ENCODE results near the gene FBXL13. TPM values are rescaled to one million over a fixed set of nuclear protein-coding genes. Genes with fewer than 3 reads are reported as not detected.
"Not testable (repeated sequence)": the region's sequence is repeated elsewhere in the genome, so short reads cannot be mapped to it uniquely, and the experiment has no call there.

The FBXL13 gene
- total and polyA plus RNA-seq, 12 donors, result 0.61 to 6.8 (median 2.7) TPM

GRCh38 chr7:102788770-102789169 is 285.8 kb downstream of the FBXL13 start:
- H3K4me1 ChIP-seq (replicated peaks in 1 of 2); H3K27ac ChIP-seq; H3K36me3 ChIP-seq (replicated peaks in 1 of 2); intact Hi-C loops (cut with DNase I); H3K4me3 ChIP-seq; H3K27me3 ChIP-seq; H3K9me3 ChIP-seq (replicated peaks in 1 of 3); DNase-seq: not testable (repeated sequence)
- WGBS, 4 donors, result 95 to 99% (median 97%) methylated on average over 1 to 2 of the region's 2 CpGs

- H3K9me3 ChIP-seq (replicated peaks in 1 of 3); H3K27ac ChIP-seq; H3K27me3 ChIP-seq; H3K4me1 ChIP-seq (replicated peaks in 1 of 2); DNase-seq; intact Hi-C loops (cut with DNase I); H3K4me3 ChIP-seq; H3K36me3 ChIP-seq (replicated peaks in 1 of 2): not testable (repeated sequence)
- 93 to 98% (median 96%) methylated on average over 10 of the region's 10 CpGs for WGBS, 4 donors
Observed at GRCh38 chr7:102780926-102781325, 293.7 kb downstream of the FBXL13 start.

- WGBS, 4 donors, result 83 to 93% (median 89%) methylated on average over 3 of the region's 3 CpGs
- H3K27ac ChIP-seq, result not testable (repeated sequence)
Observed at GRCh38 chr7:102778663-102779062, 295.9 kb downstream of the FBXL13 start.

GRCh38 chr7:102776217-102776616 is 298.4 kb downstream of the FBXL13 start:
- H3K9me3 ChIP-seq (replicated peaks in 1 of 3); H3K27me3 ChIP-seq; H3K4me1 ChIP-seq (replicated peaks in 1 of 2); H3K4me3 ChIP-seq; H3K27ac ChIP-seq; DNase-seq; H3K36me3 ChIP-seq (replicated peaks in 1 of 2); intact Hi-C loops (cut with DNase I): not testable (repeated sequence)

More at GRCh38 chr7:102778663-102779062, 295.9 kb downstream of the FBXL13 start:
- H3K4me3 ChIP-seq; DNase-seq; H3K27me3 ChIP-seq; H3K4me1 ChIP-seq (replicated peaks in 1 of 2); H3K36me3 ChIP-seq (replicated peaks in 1 of 2); intact Hi-C loops (cut with DNase I); H3K9me3 ChIP-seq (replicated peaks in 1 of 3): not testable (repeated sequence)

- H3K27me3 ChIP-seq; H3K27ac ChIP-seq; H3K9me3 ChIP-seq (replicated peaks in 1 of 3); intact Hi-C loops (cut with DNase I); H3K4me1 ChIP-seq (replicated peaks in 1 of 2); H3K4me3 ChIP-seq; H3K36me3 ChIP-seq (replicated peaks in 1 of 2); DNase-seq: not testable (repeated sequence)
- 92 to 100% (median 95%) methylated on average over 2 to 3 of the region's 3 CpGs for WGBS, 4 donors
Observed at GRCh38 chr7:102770467-102770866, 304.1 kb downstream of the FBXL13 start.

GRCh38 chr7:102769657-102770192 is 304.9 kb downstream of the FBXL13 start:
- H3K36me3 ChIP-seq (replicated peaks in 1 of 2); H3K27ac ChIP-seq; intact Hi-C loops (cut with DNase I); H3K4me3 ChIP-seq; H3K9me3 ChIP-seq (replicated peaks in 1 of 3); DNase-seq; H3K27me3 ChIP-seq; H3K4me1 ChIP-seq (replicated peaks in 1 of 2): not testable (repeated sequence)
- 90 to 98% (median 92%) methylated on average over 1 to 3 of the region's 3 CpGs for WGBS, 4 donors

GRCh38 chr7:102763295-102763905 is 311.2 kb downstream of the FBXL13 start:
- intact Hi-C loops (cut with DNase I); DNase-seq; H3K4me3 ChIP-seq; H3K4me1 ChIP-seq (replicated peaks in 1 of 2); H3K9me3 ChIP-seq (replicated peaks in 1 of 3); H3K36me3 ChIP-seq (replicated peaks in 1 of 2); H3K27ac ChIP-seq; H3K27me3 ChIP-seq: not testable (repeated sequence)
- 42 to 62% (median 59%) methylated on average over 5 to 6 of the region's 6 CpGs for WGBS, 4 donors

Small RNA genes lying within 50 kb of the gene (small RNA-seq; reads per million reads assigned to genes)
- 0 reads per million in 2 donors for gene RNU6-1136P

Other genes with a start within 250 kb of the FBXL13 start
- gene LRRC17, start 161.8 kb downstream of the FBXL13 start, total RNA-seq, result 10 to 100 TPM in 1 of 9 donors, 1 to 10 TPM in 8; 1.5 to 26.3 (median 3.4) TPM
- gene LRRC17, start 161.8 kb downstream of the FBXL13 start, polyA plus RNA-seq, result 1 to 10 TPM; 2.7 to 4.0 (median 2.7) TPM
- 10 to 100 TPM; 36.8 to 57.9 (median 44.6) TPM for gene ARMC10, start 344 bp upstream of the FBXL13 start, total RNA-seq
- gene ARMC10, start 344 bp upstream of the FBXL13 start, polyA plus RNA-seq, result 10 to 100 TPM; 15.6 to 44.8 (median 25.9) TPM
- gene NAPEPLD, start 74.3 kb upstream of the FBXL13 start, total RNA-seq, result 10 to 100 TPM; 11.1 to 24.4 (median 19.9) TPM
- 10 to 100 TPM in 1 of 3 donors, 1 to 10 TPM in 2; 2.5 to 17.1 (median 5.9) TPM for gene NAPEPLD, start 74.3 kb upstream of the FBXL13 start, polyA plus RNA-seq
- 100 to 1,000 TPM in 2 of 9 donors, 10 to 100 TPM in 7; 58.8 to 120 (median 80.6) TPM for gene PMPCB, start 222.6 kb upstream of the FBXL13 start, total RNA-seq
- gene PMPCB, start 222.6 kb upstream of the FBXL13 start, polyA plus RNA-seq, result 100 to 1,000 TPM in 1 of 3 donors, 10 to 100 TPM in 2; 51.9 to 147 (median 64.7) TPM